Lower leg skin (tissue), 3 donors: Measurements from ENCODE around the gene CD247.

Source experiments
- POLR2A ChIP-seq, 2 donors: fragments of 450-650 bp; IDR thresholded peaks; one replicate each; pipeline ENCODE4 v1.6.1; 2016 to 2017; ENCODE audit warnings: antibody characterized with exemption in 2 of 2, mild to moderate bottlenecking in 1 of 2, moderate library complexity in 1 of 2
- TF ChIP-seq, protein P1 (sequence below), 3 donors: fragments of 450-650 bp; IDR thresholded peaks; one replicate each; pipeline ENCODE4 v1.5.1; 2016; ENCODE audit warnings: antibody characterized with exemption in 3 of 3, mild to moderate bottlenecking in 3 of 3, moderate library complexity in 2 of 3

DNA sequence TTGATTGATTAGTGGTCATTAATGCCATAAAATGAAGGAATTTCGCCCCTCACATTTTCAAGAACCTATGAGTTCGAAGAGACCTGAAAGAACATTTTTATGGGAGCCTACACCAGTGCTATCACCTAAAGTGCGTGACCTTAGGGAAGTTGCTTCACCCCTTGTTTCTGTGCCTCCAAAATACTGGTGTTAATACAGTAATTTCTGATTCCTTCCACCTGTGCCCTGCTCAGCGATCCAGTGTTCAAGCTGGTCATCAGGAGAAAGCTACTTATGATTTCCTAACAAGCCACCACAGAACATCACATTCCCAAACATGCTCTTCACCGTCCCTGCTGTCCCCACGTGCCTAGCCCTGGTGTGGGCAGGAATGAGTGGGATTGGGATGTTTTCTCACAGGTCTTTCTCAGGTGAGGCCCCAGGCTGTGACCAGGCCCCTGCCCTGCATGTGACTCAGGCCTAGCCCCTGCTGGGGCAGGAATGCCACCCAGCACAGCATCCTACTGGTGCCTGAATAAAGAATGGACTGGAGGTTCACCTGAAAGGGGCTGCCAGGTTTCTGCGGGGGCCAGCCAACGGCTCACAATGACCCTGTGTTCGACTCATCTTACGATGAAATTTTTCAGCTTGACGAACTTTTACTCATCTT is 60.3 kb downstream of the CD247 start:
- TF ChIP-seq, protein P1, sequence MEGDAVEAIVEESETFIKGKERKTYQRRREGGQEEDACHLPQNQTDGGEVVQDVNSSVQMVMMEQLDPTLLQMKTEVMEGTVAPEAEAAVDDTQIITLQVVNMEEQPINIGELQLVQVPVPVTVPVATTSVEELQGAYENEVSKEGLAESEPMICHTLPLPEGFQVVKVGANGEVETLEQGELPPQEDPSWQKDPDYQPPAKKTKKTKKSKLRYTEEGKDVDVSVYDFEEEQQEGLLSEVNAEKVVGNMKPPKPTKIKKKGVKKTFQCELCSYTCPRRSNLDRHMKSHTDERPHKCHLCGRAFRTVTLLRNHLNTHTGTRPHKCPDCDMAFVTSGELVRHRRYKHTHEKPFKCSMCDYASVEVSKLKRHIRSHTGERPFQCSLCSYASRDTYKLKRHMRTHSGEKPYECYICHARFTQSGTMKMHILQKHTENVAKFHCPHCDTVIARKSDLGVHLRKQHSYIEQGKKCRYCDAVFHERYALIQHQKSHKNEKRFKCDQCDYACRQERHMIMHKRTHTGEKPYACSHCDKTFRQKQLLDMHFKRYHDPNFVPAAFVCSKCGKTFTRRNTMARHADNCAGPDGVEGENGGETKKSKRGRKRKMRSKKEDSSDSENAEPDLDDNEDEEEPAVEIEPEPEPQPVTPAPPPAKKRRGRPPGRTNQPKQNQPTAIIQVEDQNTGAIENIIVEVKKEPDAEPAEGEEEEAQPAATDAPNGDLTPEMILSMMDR (IDR thresholded peaks at IDR 0.05): no peak
- TF ChIP-seq POLR2A (IDR thresholded peaks at IDR 0.05): no peak
